ENCODE measurements around the gene AEN. TPM values are rescaled to one million over a fixed set of nuclear protein-coding genes. Genes with fewer than 3 reads are reported as not detected.
"Not testable (repeated sequence)": the region's sequence is repeated elsewhere in the genome, so short reads cannot be mapped to it uniquely, and the experiment has no call there.

AEN gene
- total RNA-seq, 1 donor from 2014 or later, result 31.5 TPM

GRCh38 chr15:88630798-88631463, 9.8 kb downstream of the AEN start:
- H3K27me3 Mint-ChIP-seq (ENCODE audit: unreplicated experiment), result peaks cover 5% of the 10 kb centered on the region
- H3K4me3 Mint-ChIP-seq (ENCODE audit: unreplicated experiment), result no peak overlapping the region
- TF ChIP-seq, protein P1, sequence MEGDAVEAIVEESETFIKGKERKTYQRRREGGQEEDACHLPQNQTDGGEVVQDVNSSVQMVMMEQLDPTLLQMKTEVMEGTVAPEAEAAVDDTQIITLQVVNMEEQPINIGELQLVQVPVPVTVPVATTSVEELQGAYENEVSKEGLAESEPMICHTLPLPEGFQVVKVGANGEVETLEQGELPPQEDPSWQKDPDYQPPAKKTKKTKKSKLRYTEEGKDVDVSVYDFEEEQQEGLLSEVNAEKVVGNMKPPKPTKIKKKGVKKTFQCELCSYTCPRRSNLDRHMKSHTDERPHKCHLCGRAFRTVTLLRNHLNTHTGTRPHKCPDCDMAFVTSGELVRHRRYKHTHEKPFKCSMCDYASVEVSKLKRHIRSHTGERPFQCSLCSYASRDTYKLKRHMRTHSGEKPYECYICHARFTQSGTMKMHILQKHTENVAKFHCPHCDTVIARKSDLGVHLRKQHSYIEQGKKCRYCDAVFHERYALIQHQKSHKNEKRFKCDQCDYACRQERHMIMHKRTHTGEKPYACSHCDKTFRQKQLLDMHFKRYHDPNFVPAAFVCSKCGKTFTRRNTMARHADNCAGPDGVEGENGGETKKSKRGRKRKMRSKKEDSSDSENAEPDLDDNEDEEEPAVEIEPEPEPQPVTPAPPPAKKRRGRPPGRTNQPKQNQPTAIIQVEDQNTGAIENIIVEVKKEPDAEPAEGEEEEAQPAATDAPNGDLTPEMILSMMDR (IDR thresholded peaks at IDR 0.05; ENCODE audit: unreplicated experiment), result no peak
- H3K36me3 Mint-ChIP-seq (ENCODE audit: low read depth, unreplicated experiment), result peaks cover 20% of the 10 kb centered on the region
- DNase-seq (ENCODE audit: low spot score), result no peak
- H3K27ac Mint-ChIP-seq (ENCODE audit: unreplicated experiment), result no peak overlapping the region
- H3K4me1 Mint-ChIP-seq (ENCODE audit: unreplicated experiment), result peaks cover 11% of the 10 kb centered on the region
- H3K9me3 Mint-ChIP-seq (ENCODE audit: unreplicated experiment), result no peaks in the 10 kb centered on the region

- Mint-ChIP-seq H3K4me1 (ENCODE audit: unreplicated experiment) (peaks cover 11% of the 10 kb centered on the region), H3K27ac (ENCODE audit: unreplicated experiment) (no peak overlapping the region), H3K27me3 (ENCODE audit: unreplicated experiment) (peaks cover 5% of the 10 kb centered on the region), H3K36me3 (ENCODE audit: low read depth, unreplicated experiment) (peaks cover 20% of the 10 kb centered on the region), H3K9me3 (ENCODE audit: unreplicated experiment) (no peaks in the 10 kb centered on the region), H3K4me3 (ENCODE audit: unreplicated experiment) (no peak overlapping the region)
- no peak for DNase-seq (ENCODE audit: low spot score)
- TF ChIP-seq, protein P1 (IDR thresholded peaks at IDR 0.05; ENCODE audit: unreplicated experiment), result no peak
Measured at GRCh38 chr15:88631464-88632028, 10.4 kb downstream of the AEN start.

DNA sequence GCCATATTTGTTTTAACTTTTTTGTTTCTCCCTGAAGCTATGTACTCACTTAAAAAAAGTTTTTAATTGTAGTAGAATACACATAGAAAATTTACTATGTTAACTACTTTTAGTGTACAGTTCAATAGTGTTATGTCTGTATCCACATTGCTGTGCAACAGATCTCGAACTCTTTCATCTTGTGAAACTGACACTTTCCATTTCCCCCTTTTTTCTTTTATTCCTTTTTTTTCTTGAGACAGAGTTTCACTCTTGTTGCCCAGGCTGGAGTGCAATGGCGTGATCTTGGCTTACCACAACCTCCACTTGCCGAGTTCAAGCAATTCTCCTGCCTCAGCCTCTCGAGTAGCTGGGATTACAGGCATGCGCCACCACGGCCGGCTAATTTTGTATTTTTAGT, 11.7 kb downstream of the AEN start:
- H3K27me3 Mint-ChIP-seq (ENCODE audit: unreplicated experiment); H3K9me3 Mint-ChIP-seq (ENCODE audit: unreplicated experiment); H3K27ac Mint-ChIP-seq (ENCODE audit: unreplicated experiment); H3K4me3 Mint-ChIP-seq (ENCODE audit: unreplicated experiment); DNase-seq (ENCODE audit: low spot score): not testable (repeated sequence)
- peaks cover 16% of the 10 kb centered on the region for H3K4me1 Mint-ChIP-seq (ENCODE audit: unreplicated experiment)
- H3K36me3 Mint-ChIP-seq (ENCODE audit: low read depth, unreplicated experiment), result peaks cover 12% of the 10 kb centered on the region

- Mint-ChIP-seq H3K9me3 (ENCODE audit: unreplicated experiment) (no peaks in the 10 kb centered on the region), H3K27me3 (ENCODE audit: unreplicated experiment) (peaks cover 8% of the 10 kb centered on the region), H3K27ac (ENCODE audit: unreplicated experiment) (no peak overlapping the region), H3K4me3 (ENCODE audit: unreplicated experiment) (no peak overlapping the region), H3K4me1 (ENCODE audit: unreplicated experiment) (peaks cover 29% of the 10 kb centered on the region), H3K36me3 (ENCODE audit: low read depth, unreplicated experiment) (peaks cover 6% of the 10 kb centered on the region)
- TF ChIP-seq, protein P1 (IDR thresholded peaks at IDR 0.05; ENCODE audit: unreplicated experiment), result no peak
- no peak for DNase-seq (ENCODE audit: low spot score)
Measured at GRCh38 chr15:88634449-88634848, 13.3 kb downstream of the AEN start.

- no peaks in the 10 kb centered on the region for H3K36me3 Mint-ChIP-seq (ENCODE audit: low read depth, unreplicated experiment)
- TF ChIP-seq, protein P1 (IDR thresholded peaks at IDR 0.05; ENCODE audit: unreplicated experiment), result no peak
- no peak for DNase-seq (ENCODE audit: low spot score)
- H3K27me3 Mint-ChIP-seq (ENCODE audit: unreplicated experiment), result peaks cover 7% of the 10 kb centered on the region
- H3K9me3 Mint-ChIP-seq (ENCODE audit: unreplicated experiment), result no peaks in the 10 kb centered on the region
- no peak overlapping the region for H3K4me3 Mint-ChIP-seq (ENCODE audit: unreplicated experiment)
- no peak overlapping the region for H3K27ac Mint-ChIP-seq (ENCODE audit: unreplicated experiment)
- peaks cover 26% of the 10 kb centered on the region for H3K4me1 Mint-ChIP-seq (ENCODE audit: unreplicated experiment)
Measured at GRCh38 chr15:88635318-88635717, 14.2 kb downstream of the AEN start.

Data from endothelial cell (in vitro differentiated cells).